SHP77 treated with DMSO at 0.1 percent for 48 hours (cell line): ENCODE data around the gene WDR74.
"Not testable (repeated sequence)": the region's sequence is repeated elsewhere in the genome, so short reads cannot be mapped to it uniquely, and the experiment has no call there.

Experiments
- DNase-seq: peaks from one replicate; lab custom pipeline; 2025; lab: John Stamatoyannopoulos, UW

WDR74 gene

DNA sequence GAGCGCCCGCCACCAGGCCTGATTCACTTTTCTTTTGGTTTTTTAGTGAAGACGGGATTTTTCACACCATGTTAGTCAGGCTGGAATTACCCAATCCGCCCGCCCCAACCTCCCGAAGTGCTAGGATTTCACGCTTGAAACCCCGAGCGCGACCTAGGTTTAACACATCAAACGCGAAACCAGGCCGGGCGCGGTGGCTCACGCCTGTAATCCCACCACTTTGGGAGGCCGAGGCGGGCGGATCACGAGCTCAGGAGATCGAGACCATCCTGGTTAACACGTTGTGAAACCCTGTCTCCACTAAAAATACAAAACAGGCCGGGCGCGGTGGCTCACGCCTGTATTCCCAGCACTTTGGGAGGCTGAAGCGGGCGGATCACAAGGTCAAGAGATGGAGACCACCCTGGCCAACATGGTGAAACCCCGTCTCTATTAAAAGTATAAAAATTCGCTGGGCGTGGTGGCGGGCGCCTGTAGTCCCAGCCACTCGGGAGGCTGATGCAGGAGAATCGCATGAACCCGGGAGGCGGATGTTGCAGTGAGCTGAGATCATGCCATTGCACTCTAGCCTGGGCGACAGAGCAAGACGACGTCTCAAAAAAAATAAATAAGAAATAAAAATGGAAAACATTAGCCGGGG lies 1.5 kb upstream of the WDR74 start:
- not testable (repeated sequence) for DNase-seq

DNA sequence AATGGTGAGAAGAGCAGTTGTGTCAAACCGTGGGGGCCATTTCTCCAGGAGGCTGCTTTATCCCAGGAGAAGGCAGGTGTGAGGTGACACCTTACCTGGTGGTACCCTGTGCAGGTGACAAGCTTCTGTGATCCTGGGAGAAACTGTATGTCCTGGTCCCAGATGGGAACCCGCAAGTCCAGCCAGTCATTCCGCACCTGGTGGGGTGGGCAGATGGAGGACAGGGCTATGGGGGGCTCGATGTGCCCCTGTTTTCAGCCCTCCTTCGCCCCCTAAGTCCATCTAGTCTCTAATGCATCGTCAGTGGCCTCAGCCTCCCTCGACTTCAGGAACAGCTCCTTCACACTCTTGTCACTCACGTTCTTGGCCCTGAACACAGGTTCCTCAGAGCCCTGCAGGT lies 4.1 kb downstream of the WDR74 start:
- DNase-seq = no peak

GRCh38 chr11:62832336-62833234 lies 6.8 kb downstream of the WDR74 start, which contains the start of gene TEX54:
TEX54 (minus strand) TSS chr11:62832841.
- DNase-seq = no peak

- DNase-seq = peak; percentile 94
Measured at GRCh38 chr11:62831520-62832335, 7.7 kb downstream of the WDR74 start, which contains the start of gene STX5. STX5 (minus strand) TSS chr11:62832051; CDS start chr11:62831243, 808 bp downstream.

DNA sequence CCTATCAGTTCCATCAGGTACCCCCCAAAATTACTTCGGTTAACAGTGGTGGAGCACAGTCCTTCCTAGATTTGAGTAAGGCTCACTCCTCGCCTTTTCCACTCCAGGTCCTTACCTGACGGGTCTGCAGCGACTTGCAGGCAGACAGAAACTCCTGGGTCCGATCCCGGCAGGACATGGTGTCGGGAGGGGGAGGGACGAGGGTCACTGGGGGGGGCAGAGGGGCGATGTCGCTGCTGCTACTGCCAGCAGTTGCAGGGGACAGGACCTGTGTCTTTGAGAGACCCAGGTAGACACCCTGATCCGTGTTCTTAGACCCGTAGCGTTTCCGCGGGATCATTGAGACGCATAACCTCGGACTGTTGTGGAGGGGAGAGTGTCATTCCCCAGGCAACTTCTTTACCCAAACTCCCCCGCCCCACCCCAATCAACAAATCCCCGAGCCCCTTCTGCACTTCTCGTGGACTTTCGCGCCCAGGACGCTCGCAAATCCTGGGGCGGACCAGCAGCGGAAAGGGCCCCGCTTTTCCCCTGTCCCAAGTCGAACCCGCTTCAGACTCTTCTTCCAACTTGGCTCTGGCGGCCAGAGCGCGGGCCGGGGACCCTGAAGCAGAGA lies 8.4 kb downstream of the WDR74 start:
- DNase-seq = no peak

GRCh38 chr11:62828130-62828529 lies 11.3 kb downstream of the WDR74 start:
- DNase-seq = not testable (repeated sequence)

DNA sequence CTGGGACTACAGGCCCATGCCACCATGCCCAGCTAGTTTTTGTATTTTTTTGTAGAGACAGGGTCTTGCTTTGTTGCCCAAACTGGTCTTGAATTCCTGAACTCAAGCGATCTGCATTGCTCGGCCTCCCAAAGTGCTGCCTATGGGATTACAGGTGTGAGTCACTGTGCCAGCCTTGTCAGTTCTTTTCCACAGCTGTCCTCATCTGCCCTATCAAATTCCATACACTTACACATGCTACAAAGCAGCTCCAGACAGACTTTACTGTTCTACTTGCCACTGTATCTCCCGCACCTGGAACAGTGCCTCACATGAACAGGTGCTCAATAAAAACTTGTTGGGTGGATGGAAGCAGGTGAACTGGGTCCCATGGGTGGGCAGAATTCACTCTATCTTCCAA lies 15.7 kb downstream of the WDR74 start:
- no peak for DNase-seq

DNA sequence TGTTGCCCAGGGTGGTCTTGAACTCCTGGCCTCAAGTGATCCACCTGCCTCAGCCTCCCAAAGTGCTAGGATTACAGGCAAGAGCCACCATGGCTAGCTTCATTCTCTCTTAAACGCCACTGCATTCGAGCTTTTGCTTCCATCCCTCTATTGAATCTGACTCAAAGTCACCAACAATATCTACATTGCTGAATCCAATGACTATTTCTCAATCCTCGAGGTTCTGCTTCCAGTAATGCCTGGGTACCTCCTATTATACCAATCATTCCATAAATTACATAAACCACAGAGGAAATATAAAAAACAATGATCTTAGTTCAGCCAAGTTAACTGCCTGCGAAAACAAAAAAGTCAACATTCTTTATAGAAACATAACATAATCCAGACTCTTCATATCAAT lies 22.3 kb downstream of the WDR74 start:
- DNase-seq = no peak

- no peak for DNase-seq
Measured at GRCh38 chr11:62816557-62816956, 22.8 kb downstream of the WDR74 start.

DNA sequence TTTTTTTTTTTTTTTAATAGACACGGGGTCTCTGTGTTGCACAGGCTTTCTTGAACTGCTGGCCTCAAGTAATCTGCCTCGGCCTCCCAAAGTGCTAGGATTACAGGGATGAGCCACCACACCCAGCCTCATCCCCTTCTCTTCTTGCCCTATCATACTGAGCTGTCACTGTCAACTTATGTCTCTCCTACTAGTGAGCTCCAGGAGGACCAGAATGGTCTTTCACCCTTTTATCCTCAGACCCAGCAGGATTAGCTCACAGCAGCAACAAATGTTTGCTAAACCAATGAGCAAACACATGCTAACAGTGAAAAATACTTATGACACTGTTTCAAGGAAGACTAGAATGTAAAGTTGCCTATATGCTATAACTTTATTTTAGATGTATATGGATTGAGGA lies 27.7 kb downstream of the WDR74 start:
- DNase-seq = no peak

DNA sequence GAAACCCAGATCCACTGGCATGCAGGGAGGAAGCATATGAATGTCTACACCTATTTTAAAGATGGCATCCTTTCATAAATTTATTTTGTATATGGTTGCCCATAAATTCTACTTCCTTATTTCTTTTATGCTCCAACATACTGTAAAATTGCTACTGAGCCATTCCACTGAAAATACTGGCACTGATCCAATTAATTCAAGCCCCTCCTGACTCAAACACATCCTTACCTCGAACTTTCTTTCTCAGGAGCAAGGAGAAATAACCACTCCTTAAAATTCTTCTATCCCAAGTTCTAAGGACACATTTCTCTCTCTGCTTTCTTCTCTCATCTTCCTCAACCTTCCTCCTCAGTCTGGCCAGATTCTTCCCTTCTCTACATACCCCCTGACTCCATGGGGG lies 28.6 kb downstream of the WDR74 start:
- DNase-seq = no peak

- peak; percentile 5 for DNase-seq
Measured at GRCh38 chr11:62806611-62807121, 32.7 kb downstream of the WDR74 start.

DNA sequence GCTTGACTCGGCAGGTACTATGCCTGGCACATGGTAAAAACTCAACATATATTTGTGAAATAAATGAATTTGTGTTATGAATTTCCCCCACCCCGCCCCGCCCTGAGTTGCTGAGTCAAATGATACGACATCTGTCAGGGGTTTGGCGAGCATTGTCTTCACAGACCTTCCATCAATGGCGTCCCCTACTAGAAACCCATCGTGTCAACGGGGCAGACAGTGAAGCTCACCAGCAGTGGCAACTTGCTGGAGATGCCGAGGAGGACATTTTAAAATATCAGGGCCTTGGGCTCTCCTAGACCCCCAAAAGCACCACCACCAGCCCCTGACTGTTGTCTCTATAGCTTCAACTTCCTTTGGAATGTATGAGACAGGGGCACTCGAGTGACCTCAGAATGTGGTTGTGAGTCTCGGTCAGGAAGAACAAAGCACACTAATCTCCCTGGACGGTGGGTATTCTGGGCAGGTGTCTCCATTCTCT lies 33.4 kb downstream of the WDR74 start:
- DNase-seq = no peak

DNA sequence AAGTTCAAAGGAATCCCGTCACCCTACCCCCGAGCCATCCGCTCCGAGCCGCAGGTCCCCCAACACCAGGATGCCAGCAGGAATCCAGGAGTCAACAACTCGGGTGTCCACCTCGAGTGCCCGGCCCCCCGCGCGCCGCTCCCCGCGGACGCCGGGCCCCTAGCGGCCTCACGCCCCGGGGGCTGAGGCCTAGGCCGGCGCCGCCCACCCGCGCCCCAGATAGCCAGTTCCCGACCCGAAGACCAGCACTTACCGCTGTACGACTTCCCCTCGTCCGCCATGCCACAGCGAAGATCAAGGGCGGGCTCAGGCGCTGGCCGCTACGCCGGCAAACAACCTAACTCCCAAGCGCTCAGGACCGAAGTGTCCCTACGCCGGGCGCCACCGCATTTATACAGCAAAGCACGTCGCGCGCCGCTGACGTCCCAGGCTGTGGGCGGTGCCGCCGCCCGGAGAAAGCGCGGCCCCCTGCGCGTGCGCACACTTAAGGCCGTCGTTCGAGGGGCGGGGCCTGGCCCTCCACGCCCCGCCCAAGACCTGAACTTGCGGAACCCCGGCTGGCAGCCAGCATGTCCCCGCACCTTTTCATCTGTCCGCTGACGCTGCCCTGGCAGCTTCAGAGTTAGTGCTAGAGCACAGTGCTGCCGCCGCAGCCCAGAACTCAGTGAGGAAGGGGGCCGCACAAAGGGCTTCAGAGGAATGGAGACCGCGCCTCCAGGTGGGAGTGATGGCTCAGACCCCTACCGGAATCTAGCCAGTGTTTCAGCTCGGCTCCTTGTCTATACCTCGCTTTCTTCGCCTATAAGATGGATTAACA lies 34.1 kb downstream of the WDR74 start, which contains the start of gene NXF1:
TSS of gene NXF1 (minus strand) at position 365 of the 817 bp plus-strand sequence. CDS start at position 281, 84 bp downstream.
- peak; percentile 77 for DNase-seq

GRCh38 chr11:62804310-62805075 lies 34.9 kb downstream of the WDR74 start:
- DNase-seq = no peak

GRCh38 chr11:62801071-62801470 lies 38.3 kb downstream of the WDR74 start:
- no peak for DNase-seq

- no peak for DNase-seq
Measured at GRCh38 chr11:62799486-62799885, 39.9 kb downstream of the WDR74 start.

DNA sequence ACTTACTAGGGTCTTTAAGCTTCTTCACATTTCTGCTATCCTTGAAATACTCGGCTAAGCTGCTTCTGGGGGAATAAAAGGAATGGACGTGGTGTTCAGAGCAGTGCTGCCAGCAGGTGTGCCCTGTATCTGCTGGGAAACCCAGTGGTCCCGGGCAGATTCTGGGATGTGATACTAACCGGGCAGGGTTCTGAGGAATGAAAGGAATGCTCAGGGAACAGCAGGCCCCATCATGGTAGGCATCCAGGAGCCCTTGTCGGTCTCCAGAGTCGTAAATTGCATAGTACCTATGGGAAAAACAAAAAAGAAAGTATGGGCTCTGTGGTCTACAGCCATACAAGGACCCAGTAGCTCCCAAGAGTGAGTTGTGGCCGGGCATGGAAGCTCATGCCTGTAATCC lies 43.1 kb downstream of the WDR74 start:
- no peak for DNase-seq

GRCh38 chr11:62794201-62794775 lies 45.1 kb downstream of the WDR74 start:
- no peak for DNase-seq
